ENCODE data around the gene IFNA5.

The IFNA5 gene

GRCh38 chr9:21268347-21268657, 36.8 kb downstream of the IFNA5 start:
- TF ChIP-seq, protein P1, sequence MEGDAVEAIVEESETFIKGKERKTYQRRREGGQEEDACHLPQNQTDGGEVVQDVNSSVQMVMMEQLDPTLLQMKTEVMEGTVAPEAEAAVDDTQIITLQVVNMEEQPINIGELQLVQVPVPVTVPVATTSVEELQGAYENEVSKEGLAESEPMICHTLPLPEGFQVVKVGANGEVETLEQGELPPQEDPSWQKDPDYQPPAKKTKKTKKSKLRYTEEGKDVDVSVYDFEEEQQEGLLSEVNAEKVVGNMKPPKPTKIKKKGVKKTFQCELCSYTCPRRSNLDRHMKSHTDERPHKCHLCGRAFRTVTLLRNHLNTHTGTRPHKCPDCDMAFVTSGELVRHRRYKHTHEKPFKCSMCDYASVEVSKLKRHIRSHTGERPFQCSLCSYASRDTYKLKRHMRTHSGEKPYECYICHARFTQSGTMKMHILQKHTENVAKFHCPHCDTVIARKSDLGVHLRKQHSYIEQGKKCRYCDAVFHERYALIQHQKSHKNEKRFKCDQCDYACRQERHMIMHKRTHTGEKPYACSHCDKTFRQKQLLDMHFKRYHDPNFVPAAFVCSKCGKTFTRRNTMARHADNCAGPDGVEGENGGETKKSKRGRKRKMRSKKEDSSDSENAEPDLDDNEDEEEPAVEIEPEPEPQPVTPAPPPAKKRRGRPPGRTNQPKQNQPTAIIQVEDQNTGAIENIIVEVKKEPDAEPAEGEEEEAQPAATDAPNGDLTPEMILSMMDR (IDR thresholded peaks at IDR 0.05; ENCODE audit: insufficient read depth, low read depth, low read length, missing control alignments), result no peak
- no peak for DNase-seq (ENCODE audit: low read depth)
- no peak overlapping the region for H3K4me3 ChIP-seq (ENCODE audit: low read length)

DNA sequence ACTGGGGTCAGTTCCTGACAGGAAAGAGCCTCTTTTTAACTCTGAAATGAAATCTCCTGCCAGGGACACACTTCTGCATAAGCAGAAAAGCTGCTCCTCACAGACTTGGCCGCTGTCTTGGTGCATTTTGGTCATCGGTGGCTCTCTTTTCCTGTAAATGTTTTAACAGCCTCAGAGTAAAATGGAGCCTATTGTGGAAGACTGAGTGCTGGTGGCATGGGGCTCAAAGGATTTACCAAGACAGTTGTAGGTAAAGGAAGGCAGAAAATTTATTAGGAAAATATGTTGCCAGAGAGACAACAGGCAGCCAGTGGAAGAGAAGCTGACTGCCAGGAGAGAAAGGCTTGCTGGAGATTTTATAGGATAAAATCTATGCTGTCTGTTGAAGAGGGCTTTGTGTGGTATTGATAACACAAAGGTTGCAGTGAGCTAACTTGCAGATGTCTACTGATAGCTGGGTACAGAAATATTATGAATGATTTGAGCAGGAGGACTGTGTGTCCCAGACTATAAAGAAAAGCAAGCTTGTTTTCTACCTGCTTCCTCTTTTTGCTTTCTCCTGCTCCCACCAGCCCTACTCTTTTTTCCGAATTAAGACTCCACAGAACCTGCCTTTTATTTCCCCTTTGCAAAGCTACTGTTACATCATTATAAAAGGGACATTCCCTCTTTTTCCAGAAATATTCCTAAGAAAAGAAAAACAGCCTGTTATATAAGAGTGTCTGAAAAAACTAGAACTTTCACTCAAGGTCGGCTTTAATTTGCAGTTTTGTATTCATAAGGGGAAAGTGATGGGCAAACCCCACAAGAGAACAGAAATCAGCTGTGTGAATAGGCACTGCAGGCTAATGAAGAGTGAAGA, 37.4 kb downstream of the IFNA5 start:
- no peak for DNase-seq (ENCODE audit: low read depth)
- H3K4me3 ChIP-seq (ENCODE audit: low read length), result no peak overlapping the region
- TF ChIP-seq, protein P1 (IDR thresholded peaks at IDR 0.05; ENCODE audit: insufficient read depth, low read depth, low read length, missing control alignments), result no peak

DNA sequence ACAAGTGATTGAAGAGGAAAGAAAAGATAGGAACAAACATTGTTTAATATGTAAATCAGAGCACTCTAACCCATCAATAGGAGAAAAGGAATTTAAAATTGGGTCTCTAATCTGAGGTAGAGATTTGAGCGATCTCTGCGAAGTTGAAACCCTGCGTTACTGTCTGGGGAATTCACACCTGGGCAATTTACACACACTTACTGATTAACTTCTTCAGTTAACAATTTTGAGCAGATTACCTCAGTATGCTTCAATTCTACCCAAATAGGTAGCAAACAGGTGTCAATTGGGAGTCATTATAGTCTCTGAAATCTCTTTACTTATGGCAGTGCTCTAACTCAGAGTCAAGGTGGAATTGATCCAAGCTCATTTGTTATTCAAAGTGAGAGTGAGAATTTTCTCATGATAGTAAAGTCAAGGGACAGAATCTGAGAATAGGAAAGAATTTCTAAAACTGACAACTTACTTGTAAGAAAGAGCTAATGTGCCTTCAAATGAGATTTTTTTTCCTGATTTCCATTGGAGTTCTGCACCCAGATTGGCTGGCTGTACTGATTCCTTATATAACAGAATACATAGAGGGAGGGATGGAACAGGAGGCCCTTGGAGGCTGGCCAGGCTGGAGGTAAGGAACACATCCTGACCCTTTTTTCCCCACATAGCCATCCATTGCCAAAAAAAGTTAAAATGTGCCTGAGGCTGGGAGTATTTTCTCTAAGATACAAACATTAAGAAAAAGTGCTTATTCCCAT, 38.2 kb downstream of the IFNA5 start:
- no peak for DNase-seq (ENCODE audit: low read depth)
- H3K4me3 ChIP-seq (ENCODE audit: low read length), result no peak overlapping the region
- TF ChIP-seq, protein P1 (IDR thresholded peaks at IDR 0.05; ENCODE audit: insufficient read depth, low read depth, low read length, missing control alignments), result no peak

- DNase-seq (ENCODE audit: low read depth), result peak; percentile 43
- no peak overlapping the region for H3K4me3 ChIP-seq (ENCODE audit: low read length)
- TF ChIP-seq, protein P1 (IDR thresholded peaks at IDR 0.05; ENCODE audit: insufficient read depth, low read depth, low read length, missing control alignments), result no peak
Measured at GRCh38 chr9:21265421-21266189, 39.5 kb downstream of the IFNA5 start.

DNA sequence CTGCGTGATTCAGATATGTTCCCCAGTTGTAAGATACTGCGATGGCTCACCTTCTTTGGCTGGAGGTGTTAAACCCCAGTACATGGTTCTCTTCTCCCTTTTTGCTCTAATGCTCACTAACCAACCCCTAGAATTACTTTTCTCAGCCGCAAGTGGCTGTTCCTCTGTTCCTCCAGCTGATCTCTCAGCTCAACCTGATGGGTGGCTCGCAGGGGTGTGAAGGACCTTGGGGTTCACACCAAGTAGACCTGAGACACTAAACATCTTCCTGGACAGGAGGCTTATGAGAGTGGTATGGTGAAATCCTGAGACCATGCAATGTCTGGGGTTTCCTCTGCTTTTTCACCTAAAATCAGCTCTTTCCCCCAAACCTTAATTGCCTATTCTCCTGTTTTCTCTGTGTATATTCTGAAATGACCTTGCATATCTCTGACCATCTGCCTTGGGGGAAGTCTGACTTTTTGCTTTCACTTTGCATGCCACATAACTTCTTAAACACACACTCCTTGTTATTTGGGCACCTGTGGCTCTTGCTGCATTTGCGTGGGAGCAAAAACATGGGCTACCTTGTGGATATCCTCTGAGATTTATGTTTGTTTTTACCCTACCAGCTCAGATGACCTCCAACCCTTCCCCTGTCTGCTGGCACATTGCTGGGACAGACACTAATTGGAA, 49.4 kb downstream of the IFNA5 start:
- no peak for DNase-seq (ENCODE audit: low read depth)
- no peak overlapping the region for H3K4me3 ChIP-seq (ENCODE audit: low read length)
- TF ChIP-seq, protein P1 (IDR thresholded peaks at IDR 0.05; ENCODE audit: insufficient read depth, low read depth, low read length, missing control alignments), result no peak
